Hindlimb muscle (tissue), 1 donor: ENCODE measurements around the gene AOPEP. TPM values are rescaled to one million over a fixed set of nuclear protein-coding genes. Genes with fewer than 3 reads are reported as not detected.

Experiments
- DNase-seq: peaks from one replicate; pipeline ENCODE4 v3.0.0-alpha.2; 2013
- polyA plus RNA-seq: library from polyadenylated mRNA; unstranded; fragments of 120-200 nt; gene quantifications from one replicate; pipeline ENCODE4 v1.2.1, GENCODE V29; 2013; ENCODE audit not compliant: insufficient read length

The AOPEP gene, protein sequence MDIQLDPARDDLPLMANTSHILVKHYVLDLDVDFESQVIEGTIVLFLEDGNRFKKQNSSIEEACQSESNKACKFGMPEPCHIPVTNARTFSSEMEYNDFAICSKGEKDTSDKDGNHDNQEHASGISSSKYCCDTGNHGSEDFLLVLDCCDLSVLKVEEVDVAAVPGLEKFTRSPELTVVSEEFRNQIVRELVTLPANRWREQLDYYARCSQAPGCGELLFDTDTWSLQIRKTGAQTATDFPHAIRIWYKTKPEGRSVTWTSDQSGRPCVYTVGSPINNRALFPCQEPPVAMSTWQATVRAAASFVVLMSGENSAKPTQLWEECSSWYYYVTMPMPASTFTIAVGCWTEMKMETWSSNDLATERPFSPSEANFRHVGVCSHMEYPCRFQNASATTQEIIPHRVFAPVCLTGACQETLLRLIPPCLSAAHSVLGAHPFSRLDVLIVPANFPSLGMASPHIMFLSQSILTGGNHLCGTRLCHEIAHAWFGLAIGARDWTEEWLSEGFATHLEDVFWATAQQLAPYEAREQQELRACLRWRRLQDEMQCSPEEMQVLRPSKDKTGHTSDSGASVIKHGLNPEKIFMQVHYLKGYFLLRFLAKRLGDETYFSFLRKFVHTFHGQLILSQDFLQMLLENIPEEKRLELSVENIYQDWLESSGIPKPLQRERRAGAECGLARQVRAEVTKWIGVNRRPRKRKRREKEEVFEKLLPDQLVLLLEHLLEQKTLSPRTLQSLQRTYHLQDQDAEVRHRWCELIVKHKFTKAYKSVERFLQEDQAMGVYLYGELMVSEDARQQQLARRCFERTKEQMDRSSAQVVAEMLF
- polyA plus RNA-seq, result 36.1 TPM

DNA sequence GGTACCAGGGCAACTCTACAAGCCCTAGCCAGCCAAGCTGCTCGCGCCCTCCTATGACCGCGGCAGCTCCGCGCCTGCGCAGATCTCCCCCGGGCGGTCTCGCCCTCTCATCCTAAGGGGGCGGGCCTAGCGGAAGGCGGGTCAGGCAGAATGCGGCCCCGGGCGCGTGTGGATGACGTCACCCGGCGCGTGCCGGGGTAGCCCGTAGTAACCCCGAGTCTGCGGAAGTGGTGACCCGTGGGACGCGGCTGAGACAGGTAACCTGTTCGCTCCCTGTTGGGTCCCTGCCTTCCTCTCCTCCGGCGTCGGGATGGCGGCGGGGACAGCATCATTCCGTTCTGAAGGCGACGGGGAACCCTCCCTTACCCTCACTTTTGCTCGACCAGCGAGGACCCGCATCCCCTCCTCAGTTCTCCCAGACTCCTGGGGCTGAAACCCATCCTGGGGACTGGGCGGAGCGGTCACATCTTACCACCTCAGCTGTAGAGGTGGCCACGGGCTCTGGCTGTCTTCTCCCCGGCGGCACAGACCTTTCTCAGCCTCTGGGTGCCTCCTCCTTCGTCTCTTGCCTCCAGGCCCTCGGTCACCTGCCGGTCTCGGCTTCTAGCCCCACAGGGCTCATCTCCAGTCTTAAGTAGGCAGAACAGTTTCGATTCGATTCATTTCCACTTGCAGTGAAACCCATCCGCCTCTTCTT is at the start of gene AOPEP:
Gene AOPEP (plus strand): TSS at position 205 of the 697 bp plus-strand sequence. CDS start 33,085 bp downstream, outside the sequence.
- peak; percentile 97 for DNase-seq

DNA sequence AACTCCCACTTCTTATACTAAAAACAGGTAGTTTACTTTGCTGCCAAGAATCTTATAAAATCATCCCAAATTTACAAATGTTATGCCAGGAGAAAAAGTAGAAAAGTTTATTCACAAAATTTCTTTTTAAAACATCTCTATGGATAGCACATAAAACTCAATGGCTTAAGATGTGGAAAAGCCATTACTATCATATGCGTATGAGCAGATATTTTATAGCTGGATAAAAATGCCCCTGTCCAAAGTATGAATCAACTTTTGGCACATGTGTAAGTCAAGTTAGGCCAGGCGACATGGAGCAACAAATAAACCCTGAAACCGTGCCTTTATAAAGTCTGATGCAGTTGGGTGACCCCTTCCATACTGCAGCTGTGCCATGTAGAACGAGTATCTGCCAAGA is 48.6 kb upstream of the AOPEP start:
- peak; percentile 77 for DNase-seq

GRCh38 chr9:94679587-94679986 is 46.9 kb upstream of the AOPEP start:
- no peak for DNase-seq

- no peak for DNase-seq
Observed at GRCh38 chr9:94680020-94680419, 46.5 kb upstream of the AOPEP start.

GRCh38 chr9:94680621-94681020 is 45.9 kb upstream of the AOPEP start:
- DNase-seq, result no peak

GRCh38 chr9:94681508-94681907 is 45.0 kb upstream of the AOPEP start:
- DNase-seq, result peak; percentile 62

- DNase-seq, result no peak
Observed at GRCh38 chr9:94685359-94685758, 41.1 kb upstream of the AOPEP start.

DNA sequence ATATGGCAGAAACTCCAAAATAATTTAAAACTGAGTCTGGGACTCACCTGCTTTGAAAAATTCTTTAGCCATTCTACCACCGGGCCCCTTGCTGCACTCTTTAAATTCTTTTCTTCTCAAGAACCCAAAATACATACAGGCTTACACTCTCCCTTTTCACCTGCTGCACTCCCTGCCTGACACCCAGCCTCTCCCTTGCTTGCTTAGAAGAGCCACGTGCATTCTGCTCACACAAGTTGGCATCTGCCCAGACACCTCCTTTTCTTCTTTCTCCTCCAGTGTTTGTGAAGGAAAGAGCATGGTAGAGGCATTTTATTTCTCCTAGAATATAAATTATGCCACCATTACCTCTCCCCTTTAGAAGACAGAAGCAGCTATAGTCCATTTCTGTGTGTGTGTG is 39.0 kb upstream of the AOPEP start:
- no peak for DNase-seq

DNA sequence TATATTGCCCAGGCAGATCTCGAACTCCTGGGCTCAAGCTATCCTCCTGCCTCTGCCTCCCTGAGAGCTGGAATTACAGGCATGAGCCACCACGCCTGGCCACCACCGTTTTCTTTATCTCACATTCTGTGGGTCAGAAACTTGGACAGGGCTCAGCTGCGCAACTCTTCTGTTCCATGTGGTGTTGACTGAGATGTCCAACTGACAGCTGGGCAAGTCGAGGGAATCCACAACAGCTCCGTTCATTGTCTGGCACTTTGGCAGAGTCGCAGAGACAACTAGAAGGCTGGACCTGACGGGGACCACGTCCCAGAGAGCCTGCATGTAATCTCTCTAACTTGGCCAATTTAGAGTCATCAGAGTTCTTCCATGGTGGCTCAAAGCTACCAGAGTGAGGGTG is 36.2 kb upstream of the AOPEP start:
- no peak for DNase-seq

- no peak for DNase-seq
Observed at GRCh38 chr9:94692601-94693000, 33.9 kb upstream of the AOPEP start.

DNA sequence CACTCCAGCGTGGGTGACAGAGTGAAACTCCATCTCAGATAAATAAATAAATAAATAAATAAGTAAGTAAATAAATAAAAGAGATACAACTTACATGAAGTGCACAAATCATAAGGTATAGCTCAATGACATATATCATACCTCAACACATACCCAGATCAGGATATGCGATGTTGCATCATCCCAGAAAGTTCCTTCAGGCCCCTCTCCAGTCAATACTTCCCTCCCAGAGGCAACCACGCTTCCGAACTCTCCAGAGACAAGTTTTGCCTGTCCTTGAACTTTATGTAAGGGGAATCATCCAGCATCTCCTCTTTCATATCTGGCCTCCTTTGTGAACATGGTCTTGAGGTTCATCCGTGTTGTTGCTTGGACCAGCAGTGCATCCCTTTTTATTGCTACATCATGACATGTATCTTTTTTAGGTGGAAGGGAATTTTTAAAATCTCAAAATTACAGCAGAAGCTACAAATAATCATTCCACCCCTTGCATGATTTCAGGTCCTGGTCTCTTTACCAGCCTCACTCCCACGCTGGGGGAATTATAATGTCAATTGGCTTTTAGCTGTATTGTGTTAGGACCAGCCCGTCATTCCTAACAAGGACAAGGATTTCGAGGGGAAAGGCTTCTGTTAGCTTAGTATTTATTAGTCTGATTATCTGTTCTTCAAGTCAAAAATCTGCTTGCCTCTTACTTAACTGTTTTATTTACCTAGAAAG is 32.9 kb upstream of the AOPEP start:
- DNase-seq, result no peak

DNA sequence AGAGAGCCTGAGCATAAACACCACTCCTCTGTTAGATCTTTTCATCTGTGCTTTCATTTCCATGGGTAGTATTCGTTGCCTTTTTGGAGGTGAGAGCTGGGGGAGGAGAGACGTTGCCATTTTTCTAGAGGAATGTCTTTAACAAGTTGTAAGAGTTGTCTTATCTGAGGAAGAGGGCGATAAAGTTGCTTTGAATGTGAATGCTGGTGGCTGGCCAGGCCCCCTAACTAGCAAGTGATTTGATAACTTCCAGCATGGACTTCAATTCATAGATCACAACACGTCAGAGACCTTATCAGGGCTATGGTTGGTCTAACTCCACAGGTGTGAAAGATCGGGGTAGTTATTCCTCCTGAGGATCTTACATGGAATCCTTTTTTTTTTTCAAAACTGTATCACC is 30.0 kb upstream of the AOPEP start:
- DNase-seq, result no peak

DNA sequence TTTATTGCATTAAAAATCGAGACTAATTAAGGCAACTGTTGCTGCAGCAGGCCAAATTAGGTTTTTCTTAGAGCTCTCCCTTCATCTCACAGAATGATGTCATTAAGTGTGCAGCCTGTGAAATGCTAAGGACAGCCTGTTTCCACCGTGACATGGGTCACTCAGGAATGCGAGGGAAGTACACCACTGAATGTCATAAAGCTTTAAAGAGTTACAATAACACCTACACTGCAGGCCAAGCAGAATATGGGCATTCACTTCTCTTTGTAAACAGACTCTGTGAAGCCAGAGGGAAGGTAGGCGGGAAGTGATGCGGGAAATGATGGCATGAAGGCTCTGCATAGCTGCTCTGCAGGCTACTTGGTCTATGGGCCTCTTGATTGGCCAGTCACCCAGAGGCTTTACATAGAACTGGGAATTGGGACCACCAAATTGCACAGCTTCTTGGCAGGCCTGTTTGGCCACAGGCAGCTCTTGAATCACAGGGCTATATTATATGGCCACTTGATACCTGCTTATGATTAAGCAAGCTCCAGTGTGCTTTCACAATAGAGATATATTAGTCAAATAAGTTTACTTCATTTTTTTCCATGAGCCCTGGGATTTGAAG is 28.4 kb upstream of the AOPEP start:
- no peak for DNase-seq

DNA sequence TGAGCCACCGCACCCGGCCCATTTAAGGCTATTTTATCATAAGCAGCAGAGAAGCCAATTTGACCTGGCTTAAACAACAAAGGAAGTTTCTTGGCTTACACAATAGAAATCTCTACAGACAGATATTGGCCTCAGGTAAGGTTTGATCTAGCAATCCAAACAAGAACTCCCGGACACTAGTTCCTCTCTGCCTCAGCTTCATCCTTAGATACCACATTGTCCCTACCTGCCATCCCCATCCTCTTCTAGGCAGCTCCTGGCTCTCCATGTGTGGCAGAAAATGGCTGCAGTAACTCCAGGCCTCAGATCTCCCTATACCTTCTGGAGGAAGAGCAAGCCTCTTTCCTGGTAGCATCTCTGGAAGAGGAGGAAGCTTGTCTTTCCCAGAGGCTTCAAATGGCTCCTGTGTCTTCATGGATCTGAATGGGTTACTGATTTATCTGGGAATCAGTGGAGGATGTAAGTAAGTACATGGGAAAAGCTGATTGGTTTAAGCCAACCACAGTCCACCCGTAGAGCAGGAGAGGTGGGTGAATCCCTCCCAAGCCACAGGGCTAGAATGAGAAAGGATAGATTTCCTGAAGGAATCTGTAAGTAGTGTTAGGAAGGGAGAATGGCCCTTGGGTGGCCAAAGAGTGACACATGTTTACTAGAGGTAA is 26.7 kb upstream of the AOPEP start:
- no peak for DNase-seq

- DNase-seq, result no peak
Observed at GRCh38 chr9:94700445-94700844, 26.1 kb upstream of the AOPEP start.

- no peak for DNase-seq
Observed at GRCh38 chr9:94703488-94704140, 22.9 kb upstream of the AOPEP start.

GRCh38 chr9:94705162-94705702 is 21.3 kb upstream of the AOPEP start:
- DNase-seq, result no peak

GRCh38 chr9:94706922-94707321 is 19.6 kb upstream of the AOPEP start:
- no peak for DNase-seq

GRCh38 chr9:94713436-94714215 is 12.9 kb upstream of the AOPEP start:
- DNase-seq, result no peak

GRCh38 chr9:94714494-94714893 is 12.0 kb upstream of the AOPEP start:
- no peak for DNase-seq
